Left forelimb (tissue), 1 donor: ENCODE data around the gene MAN2A1.

Source experiments
- DNase-seq: peaks from one replicate; pipeline ENCODE4 v3.0.0-alpha.2; 2018; ENCODE audit warnings: low spot score

MAN2A1 gene

GRCh38 chr5:109908366-109908765 is 218.6 kb downstream of the MAN2A1 start:
- DNase-seq: no peak

- no peak for DNase-seq
Observed at GRCh38 chr5:109910874-109911273, 221.1 kb downstream of the MAN2A1 start.

GRCh38 chr5:109911731-109912130 is 222.0 kb downstream of the MAN2A1 start:
- DNase-seq: no peak

GRCh38 chr5:109914906-109915305 is 225.2 kb downstream of the MAN2A1 start:
- no peak for DNase-seq

GRCh38 chr5:109916481-109917153 is 226.9 kb downstream of the MAN2A1 start:
- DNase-seq: no peak
